CD4-positive, alpha-beta T cell treated with Interleukin-4 for 4 hours (primary cell): ENCODE data around the gene EEIG1.

ENCODE experiments used
- DNase-seq: peaks from one replicate; pipeline ENCODE4 v3.0.0-alpha.2; 2020

The EEIG1 gene

DNA sequence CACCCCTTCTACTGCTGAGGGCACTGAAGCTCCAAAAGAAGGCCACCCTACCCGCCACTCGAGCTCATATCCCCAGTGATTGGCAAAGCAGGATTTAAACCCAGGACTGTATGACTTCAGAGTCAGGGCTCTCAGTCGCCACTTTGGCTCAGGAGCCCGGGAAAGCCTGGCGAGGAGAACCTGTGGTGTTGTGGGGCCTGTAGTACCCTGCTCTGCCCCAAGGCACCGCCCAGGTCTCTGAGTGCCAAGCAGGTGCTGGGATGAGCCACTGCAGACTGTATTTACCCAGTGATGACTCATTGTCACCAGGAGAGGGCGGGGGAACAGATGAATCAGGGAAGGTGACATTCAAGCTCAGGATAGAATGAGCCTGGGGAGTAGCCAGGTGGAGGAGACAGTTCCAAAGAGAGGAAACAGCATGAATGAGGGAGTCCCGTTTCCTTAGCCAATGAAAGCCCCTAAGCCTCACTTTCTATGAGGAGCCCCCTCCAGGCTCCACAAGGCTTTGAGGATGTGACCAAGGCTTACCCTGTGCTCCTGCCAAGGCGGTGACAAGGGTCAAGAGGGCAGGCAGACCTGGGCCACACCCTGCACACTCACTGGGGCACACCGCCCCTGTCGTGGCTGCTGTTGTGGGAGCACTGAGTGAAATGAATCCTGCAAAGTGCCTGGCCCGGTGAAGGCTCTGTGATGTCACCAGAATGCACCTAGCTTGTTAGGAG, 25.3 kb downstream of the EEIG1 start:
- peak; percentile 91 for DNase-seq

DNA sequence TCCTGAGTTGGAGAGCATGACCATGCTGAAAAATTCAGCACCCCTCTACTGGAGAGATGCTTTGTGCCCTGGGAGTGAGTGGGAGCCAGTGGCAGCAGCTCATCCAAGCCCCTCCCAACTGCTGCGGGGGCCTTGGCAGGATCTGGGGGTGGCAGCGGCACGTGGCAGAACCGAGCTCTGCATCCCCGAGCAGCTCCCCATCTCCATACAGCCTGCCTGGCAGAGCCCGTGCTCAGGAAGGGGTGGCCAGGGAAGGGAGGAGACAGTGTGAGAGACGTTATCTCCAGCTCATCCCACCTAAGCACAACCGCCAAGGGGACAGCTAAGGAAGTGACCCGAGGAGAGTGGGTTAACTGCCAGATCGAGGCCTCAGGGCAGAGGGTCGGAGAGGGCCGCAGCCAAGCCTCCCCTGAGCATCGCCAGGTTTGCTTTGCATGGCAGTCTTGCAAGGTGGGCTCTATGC, 25.9 kb downstream of the EEIG1 start:
- no peak for DNase-seq

DNA sequence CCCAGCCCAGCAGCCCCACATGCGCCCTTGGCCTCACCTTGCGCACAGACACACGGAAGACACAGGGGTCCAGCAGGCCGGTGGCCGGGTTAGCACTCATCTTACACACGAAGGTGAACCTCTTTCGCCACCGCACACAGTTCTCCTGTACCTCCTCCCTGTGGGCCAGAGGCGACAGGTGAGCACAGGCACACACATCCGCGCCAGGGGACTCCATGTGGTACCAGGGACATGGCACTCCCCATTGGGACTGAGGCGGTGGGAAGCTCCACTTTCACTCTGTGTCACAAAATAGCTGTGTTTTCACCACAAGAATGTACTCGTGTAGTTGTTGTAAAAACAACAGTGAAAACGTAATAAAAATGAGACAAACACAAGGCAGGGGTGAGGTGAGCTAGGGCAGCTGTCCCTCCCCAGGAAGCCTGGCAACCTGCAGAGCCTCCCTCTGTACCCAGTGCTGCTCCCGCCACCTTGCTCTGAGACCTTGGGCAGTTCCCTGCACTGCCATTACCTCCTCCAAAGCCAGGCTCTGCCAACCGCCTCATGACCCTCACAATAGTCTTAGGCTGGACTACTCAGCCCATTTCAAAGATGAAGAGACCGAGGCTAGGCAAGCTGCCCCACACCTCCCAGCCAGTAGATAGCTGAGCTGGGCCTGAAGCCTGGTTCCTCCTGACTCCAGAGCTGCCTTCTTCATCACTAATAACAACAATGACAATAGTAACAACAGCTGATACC, 26.9 kb downstream of the EEIG1 start:
- DNase-seq, result no peak

DNA sequence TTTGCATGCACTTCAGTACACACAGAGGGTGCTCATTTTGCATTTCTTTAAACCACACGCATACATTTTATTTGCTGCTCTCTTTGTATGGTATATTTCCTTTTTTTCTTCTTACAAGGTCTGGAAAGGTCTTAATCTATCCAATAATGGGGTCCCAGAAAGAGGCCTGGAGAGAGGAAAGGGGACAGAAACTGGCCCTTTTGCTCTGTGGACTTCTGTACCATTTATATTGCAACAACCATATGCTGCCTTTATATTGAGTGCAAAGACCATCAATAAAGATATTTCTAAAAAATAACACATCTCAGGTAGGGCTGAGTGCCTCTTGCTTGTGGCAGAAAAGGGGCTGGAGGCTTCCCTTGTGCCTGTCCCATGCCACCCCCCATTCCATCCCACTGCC, 27.6 kb downstream of the EEIG1 start:
- DNase-seq, result no peak

DNA sequence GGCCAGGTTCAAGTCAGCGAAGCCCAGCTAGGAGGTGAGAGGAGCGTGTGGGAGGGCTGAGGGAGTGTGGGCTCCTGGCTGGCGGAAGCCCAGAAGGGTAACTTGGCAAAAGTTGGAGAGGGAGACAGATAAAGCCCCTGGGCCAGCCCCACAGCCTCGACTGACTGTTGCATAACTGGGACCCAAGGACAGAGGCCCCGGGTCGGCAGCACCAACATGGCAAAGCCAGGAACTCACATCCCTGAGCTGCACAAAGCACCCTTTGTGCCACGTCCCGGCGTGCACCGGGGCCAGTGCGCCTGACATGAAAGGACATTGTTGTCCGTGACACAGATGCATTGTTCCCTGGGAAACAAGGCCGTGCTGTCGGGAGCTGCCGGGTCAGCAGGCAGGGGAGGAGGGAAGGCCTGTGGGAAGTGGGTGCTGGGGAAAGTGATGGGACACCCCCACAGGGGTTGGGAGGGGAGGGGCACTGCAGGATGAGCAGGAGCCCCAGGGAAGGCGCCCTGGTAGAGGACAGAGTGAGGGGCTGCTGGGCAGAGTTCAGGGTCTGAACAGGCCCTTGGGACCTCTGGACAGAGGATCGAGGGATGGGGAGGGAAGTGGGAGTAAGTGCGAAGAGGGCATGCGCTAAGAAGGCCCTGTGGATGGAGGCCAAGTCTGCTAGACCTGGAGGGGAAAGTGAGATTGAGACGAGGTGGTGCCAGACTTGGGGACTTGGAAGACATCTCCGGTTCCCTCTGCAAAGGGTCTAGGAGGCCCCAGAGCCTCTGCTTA, 30.1 kb downstream of the EEIG1 start:
- DNase-seq, result no peak

DNA sequence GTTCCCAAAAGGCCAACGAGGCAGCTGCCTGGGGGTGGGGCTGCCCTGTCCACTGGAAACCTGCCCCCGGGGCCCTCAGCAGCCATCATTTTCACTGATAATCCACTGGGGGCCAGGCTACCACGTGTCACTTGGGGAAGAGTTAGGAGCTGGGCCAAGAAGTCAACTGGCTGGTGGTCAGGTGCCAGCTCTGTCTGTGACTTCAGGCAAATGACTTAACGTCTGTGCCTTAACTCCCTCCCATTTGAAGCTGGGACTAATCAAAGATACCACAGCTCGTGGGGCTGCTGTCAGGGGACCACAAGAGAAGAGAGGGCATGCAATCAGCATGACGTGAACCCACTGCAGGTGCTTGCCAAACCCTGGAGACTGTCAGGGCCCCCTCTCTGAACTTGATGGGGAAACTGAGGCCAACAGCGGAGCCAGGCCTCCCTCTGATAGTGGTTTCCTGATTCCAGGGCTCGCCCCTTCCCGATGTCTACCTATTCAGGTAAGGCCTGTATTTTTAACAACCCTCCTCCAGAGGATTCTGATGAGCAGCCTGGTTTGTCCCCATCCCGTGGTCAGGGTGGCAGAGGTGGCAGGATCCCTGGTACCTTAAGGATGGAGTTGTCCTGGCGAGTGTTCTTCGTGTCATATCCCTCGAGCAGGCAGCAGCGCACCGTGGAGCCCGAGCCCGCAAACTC, 30.8 kb downstream of the EEIG1 start:
- no peak for DNase-seq

DNA sequence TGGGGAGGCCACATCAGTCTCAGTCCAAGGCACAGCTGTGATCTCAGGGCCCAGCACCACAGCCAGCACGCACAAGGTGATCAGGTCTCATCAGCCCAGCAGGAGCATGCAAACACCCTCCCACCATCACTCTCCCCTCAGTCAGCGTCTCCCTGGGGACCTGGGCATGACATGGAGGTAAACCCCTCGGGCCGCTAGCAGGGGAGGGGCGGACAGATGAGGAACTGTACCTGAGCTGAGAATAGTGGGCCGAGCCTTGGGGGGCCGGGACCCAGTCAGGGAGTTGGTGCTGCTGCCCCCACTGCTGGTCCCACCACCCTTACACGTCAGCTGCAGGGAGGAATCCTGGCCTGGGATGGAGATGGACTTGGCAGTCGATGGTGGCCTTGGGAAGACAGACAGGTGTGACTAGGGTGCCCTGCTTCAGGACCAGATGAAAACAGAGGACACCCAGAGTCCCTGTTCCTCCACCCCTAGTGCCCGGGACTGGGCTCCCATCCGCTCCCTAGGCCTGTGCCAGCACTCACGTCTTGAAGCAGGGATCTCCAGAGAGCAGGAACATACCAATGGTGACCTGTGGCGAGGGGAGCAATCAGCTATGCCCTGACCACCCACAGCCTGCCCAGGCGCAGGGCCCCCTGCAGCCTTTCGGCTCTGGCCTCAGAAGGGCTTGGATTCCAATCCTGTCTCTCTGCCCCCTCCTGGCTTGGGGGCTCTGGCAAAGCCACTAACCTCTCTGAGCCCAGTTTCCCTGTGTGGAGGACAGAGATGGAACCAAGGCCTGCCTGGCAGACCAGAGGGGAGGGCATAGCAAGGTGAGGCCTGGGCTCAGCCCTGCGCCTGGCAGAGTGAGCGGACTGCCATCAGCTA, 32.7 kb downstream of the EEIG1 start:
- no peak for DNase-seq

DNA sequence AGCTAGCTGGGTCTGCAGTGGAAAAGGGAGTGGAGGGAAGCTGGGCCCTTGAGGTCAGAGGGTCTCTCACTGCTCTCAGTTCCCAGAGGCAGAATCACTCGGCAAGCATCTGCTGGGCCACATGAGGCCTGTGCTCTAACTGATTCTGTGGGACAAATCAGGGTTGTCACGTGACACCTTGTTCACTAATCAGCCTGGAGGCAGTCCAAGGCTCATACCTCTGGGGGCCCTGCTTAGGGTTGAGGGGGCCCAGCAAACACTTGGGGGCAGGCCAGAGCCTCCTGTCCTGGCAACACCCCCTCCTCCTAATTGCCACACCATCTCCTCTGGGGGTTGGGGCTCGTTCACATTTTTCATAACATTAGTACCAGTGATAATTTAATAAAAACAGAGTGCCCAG, 34.1 kb downstream of the EEIG1 start:
- DNase-seq, result no peak

DNA sequence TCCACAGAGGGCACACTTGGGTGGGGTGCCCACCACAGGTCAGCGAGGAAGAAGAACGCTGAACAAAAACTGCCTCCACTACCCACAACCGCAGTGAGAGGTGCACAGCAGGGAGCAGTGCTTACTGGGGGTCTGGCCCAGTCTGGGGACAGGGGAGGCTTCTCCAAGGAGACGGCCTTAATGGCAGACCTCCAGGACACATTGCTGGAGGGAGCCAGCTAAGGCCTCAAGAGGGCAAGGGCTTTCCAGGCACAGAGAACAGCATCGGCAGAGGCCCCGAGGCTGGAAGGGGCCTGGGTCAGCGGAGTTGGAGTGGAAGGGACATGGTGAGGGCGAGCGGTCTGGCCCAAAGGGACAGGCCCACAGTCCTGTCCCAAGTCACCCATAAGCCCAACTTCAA, 34.8 kb downstream of the EEIG1 start:
- DNase-seq, result no peak

DNA sequence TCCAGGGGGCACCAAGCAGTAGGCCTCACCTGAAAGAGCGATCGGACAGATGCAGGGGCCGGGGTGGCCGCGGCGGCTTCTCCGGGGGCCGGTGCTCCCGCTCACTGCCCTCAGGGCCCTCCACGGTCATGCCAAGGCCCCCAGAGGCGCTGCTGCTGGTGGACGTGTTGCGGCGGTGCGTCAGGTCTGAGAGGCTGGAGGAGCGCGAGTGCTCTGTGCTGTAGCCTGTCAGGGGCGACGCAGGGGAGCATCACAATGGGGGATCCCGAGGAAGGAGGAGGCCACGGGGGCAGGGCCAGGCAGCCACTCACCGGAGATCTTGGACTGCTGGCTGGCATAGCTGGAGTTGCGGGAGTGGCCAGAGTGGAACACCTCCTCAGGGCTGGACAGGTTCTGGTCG, 35.5 kb downstream of the EEIG1 start:
- DNase-seq, result no peak

DNA sequence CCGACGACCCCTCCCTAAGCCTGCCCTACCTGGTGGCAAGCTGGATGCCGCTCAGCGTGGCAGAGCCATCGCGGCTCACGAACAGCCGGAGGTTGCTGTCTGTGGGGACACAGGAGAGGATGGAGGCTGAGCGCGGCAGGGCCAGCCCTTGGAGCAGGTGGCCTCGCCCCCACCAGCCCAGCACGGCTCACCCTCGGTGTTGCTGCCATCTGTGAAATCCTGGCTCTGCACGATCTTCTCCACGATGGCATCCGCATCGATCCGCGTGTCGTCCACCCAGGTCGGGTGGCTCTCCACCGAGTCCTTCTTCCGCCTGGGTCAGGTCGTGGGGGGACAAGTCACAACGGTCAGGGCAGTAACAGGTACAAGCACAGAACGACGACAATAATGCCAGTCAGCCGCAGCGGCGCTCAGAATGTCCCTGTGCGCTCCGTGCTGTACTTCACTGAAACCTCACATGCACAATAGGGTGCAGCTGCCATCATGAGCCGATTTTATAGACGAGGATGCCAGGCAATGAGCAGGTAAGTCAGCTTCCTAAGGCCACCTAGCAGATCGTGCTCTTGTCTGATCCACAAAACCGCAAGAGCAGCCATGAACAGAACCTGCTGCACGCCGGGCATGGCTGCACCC, 36.1 kb downstream of the EEIG1 start:
- DNase-seq, result no peak

DNA sequence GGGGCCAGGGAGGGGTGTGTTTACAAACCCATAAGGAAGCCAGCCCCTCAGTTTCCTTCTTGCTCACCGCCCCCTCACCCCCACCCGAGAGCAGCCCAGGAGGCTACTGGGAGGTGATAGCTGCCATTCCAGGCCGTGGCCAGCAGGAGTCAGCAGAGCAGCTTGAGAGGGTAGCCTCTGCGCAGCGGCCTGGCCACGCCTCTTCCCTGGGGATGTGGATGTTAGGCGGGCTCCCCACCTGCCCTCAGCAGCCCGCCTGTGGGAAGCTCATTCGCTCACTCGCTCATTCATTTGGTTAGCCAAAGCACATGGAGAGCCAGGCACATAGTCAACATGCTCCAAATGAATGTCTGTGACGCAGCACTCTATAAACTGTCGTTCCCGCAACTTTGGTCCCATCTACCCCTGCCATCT, 37.1 kb downstream of the EEIG1 start:
- DNase-seq, result peak; percentile 66

DNA sequence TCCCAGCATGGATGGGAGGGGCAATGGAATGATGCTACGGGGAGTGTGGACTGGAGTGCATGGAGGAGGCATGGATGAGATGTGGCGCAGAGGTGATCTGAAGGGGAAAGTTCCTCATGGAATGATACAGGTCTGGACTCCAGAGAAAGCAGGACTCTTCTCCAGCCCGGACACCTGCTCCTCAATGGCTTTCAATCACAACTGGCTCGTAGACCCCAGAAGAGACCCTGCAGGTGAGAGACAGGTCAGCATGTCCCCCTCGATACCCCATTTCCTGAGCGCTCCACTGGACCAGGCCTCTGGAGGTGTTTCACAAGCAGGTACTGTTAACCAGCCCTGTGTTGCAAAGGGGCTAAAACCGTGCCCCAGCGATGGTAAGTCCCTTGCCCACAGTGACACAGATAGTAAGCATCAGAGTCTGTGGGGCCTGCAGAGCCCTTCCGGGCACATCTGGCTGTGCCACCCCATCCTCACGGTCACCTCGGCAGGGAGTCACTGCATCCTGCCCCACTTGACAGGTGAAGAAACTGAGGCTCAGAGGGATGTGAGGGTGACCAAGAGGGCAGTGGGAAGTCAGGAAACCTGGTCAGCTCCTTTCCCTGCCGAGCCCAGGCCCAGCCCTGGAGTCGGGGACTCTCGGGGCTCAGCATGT, 37.7 kb downstream of the EEIG1 start:
- no peak for DNase-seq

DNA sequence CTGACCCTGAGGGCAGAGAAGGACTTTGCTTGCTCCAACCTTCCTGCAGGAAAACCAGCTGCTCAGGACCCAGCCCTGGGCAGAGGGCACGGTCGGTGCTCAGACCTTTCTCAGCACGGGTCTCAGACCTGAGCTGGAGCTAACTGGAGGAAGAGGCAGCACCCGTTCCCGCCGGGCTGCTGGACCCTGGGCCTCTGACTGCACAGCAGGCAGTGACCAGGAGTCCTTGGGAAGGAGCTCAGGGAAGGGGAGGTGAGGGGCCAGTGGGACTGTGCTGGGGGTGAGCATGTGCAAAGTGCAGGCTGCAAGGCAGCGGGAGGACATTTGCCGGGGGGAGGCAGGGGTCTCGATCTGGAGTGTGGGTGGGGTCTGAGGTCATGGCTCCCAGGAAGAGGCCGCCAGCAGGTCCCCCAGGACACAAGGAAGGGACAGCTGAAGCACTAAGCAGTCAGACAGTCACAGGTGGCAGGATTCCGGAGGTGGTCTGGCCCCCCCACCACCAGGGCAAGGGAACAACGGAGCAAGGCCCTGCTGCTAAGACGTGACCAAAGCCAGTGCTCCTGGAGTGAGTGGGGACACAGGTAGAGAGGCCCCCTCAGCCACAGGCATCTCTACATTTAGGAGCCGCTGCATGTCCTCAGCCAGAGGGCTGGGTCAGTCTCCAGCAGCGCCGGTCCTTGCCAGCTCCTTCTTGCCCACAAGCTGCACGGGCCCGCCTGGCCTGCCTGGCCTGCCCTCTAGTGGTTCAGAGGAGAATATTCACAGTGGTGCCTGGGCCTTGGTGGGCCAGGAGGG, 38.4 kb downstream of the EEIG1 start:
- peak; percentile 39 for DNase-seq

DNA sequence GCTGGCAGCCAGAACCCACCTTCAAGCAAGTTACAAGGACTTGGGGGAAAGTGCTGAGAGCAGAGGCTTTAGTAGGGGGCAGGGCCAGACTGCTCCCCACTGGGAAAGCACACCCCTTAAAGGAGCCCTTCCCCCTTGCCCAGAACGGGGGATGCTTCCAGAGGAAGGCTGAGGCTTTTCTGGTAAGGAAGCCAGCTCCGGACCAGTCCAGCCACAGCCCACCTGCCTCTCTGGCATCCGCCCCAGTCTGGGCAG, 38.9 kb downstream of the EEIG1 start:
- DNase-seq, result no peak

DNA sequence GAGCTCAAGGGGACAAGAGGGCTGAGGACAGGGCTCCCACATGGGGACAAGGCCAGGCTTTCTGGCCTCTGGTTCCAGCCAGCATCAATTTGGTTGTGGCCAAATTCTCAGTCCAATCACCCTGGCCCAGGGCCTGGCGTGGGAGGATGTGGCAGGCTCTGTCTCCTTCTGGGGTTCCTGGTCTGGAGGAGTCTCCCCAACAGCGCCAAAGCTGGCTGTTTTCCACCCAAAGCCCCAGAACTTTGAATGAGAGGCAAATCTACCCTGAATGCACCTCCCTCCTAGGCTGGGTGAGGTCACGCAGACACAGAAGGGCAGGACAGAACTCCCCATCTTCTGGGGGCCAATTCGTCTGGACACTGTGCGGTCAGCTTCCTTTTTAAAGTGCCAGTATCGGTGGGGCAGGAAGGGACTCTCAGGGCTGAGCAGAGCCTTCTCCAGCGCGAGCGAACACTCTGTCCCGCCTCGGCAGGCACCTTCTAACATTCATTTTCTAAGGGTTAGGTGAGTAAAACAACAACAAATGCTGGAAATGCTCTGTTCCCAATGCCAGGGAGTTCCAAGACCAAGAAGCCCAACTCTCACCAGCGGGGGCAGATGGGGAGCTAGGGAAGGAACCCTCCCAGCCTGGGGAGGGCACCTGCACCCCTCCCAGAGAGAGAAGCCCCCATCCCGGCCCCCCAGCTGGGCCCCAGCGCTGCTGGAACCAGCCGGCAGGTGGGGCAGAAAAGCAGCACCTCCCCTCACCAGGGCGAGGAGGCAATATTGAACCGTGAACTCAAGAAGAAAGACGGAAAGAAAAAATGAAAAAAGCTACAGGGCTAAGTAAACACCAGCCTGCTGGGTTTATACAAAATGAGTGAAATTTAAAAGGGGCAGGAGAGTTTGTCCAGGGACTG, 39.5 kb downstream of the EEIG1 start:
- DNase-seq, result no peak

DNA sequence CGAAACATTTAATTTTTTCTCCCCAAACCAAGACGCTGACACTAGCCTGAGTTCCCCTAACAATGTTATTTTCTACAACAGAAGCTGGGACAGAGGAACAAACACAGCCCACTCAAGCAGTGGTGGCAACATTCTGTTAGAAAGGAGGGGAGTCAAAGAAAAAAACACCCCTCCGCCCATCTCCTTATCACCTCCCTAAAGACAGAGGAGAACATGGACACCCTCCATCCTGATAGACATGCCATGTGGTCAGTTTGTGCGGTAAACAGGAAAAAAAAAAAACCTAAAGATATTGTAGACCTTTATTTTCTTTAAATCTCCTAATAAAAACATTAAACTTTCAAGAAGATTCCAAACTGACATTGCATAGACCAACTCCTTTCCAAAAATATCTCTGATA, 40.2 kb downstream of the EEIG1 start:
- DNase-seq, result no peak

DNA sequence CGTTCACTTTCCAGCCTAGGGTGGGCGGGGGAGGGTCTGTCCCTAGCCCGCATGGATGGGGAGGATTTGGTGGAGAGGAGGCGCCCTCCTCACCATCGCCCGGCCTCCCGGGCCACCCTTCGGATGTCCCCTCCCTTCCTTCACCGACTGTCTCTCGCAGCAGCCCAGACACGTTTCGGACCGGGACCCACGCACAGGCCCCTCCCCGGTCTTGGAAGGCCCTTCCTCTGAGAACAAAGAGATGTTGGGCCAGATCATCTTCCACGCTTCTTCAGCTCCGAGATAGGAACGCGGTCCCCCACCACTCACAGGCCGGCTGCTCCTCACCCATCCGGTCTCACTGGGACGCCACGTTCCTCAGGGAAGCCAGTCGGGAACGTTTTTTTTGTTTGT, 42.5 kb downstream of the EEIG1 start:
- DNase-seq, result no peak
